HG03460 (cell line): ENCODE data around the gene ACTN2.

Experiments
- ATAC-seq: cut with Tn5 transposase; IDR thresholded peaks from one replicate; pipeline ENCODE4 v1.9.1; 2021; ENCODE audit not compliant: unreplicated experiment

The ACTN2 gene

DNA sequence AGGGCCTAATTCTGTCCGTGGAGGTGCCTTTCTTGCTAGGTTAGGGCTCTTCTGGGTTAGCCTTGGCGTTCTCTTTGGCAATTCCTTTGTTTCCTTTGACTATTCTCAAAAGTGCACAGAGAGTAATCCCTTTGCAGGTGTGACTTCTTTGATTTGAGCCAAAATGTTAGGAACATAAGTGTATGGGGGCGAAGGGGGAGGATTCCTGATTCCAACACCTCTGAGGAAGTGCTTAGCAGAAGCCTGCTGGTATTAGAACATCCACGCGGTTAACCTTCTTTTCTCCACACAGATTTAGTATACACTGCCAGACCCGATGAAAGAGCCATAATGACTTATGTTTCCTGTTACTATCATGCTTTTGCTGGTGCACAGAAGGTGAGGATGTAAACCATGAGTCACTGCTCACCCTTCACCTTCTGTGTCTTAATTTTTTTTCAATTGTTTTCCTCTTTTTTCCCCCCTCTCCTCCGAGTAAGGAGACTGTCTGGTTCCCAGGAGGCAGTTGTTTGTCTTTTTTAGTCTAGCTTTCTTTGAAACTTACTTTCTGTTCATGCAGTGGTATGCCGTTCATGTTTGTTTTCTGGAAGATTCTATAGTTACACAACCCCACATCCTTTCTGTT is 48.0 kb downstream of the ACTN2 start:
- ATAC-seq = no peak

DNA sequence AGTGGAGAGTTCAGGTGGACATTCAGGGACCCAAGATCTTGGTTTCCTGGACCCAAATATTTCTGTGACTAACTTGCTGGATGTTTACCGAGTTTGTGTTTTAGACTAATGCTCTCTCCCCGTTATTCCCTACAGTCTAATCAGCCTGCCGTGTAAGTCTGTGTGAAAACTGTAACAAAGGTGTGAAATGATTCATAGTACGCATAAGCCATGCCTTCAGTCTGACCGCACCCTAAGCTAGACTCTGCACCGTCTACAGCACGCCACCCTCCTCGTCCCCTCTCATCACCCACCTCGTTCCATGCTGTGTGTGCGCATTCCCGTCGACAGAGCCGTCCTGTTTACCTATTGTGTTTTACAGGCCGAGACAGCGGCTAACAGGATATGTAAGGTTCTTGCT is 50.5 kb downstream of the ACTN2 start:
- no peak for ATAC-seq

DNA sequence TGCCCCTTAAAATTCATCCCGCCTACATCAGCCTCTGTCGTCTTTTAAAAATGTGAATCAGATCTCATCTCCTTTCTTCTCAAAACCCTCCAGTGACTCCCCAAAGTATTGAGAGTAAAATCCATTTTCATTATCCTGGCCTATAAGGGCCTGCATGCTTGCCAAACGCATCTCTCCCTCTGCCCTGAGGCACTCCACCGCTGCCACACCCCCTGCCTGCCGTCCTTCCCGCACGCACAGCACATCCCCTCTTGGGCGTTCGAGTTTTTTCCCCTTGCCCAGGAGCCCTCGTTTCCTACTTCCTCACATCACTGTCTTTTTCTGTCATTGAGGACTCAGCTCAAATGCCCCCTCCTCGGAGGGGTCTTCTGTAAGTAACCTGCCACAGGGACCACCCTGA is 55.5 kb downstream of the ACTN2 start:
- no peak for ATAC-seq

DNA sequence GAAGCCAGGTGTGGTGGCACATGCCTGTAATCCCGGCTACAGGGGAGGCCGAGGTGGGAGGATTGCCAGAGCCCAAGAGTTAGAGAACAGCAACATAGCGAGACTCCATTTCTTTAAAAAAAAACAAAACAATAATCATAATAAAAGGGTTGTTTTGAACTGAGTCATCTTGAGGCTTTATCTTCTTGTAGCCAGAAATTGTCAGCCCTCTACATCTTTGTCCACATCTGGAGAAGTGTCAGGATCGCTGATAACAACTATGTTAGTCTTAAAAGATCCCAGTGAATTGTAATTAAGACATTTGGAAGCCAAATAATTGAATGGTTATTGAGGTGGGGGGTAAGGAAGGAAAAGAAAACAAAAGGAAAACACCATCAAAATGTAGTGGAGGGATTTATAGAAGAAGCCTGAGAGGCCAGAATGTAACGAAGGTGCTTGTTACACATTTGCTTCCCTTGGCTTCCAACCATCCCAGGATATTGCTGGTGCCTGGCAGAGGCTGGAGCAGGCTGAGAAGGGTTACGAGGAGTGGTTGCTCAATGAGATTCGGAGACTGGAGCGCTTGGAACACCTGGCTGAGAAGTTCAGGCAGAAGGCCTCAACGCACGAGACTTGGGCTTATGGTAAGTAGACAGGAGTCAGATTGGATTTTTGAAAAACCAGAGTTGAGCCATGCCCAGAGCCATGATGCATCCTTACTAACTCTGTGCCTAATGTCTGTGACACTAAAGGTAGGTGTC is 56.3 kb downstream of the ACTN2 start:
- no peak for ATAC-seq

DNA sequence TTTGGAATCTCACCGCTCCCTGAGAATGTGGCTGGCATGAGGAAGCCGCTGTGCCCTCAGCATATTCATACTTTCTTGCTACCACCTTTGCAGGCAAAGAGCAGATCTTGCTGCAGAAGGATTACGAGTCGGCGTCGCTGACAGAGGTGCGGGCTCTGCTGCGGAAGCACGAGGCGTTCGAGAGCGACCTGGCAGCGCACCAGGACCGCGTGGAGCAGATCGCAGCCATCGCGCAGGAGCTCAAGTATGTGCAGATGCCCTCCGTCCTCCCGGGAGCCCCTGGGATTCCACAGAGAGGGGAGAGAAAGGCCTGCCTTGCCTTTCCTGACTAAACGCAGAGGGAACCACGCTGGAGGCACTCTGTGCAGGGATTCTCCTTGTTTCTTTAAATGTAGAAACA is 58.2 kb downstream of the ACTN2 start:
- ATAC-seq = no peak

DNA sequence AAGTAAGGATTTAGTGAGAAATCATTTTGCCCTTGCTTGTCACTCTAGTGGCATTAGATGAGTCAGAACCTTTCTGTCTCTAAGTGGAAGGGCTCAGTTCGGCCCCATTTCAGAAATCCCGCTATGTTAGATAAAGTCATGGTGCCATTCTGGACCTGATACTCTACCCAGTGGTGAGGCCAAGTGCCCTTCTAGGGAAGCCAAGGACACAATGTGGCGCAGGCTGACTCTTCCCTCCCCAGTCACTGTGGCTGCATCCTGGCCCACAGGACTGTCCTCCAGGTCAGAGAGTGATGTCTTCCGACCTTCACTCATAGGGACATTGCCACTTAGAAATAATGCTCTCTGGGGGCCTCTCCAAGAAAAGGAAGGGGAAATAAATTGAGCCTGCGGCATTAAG is 60.5 kb downstream of the ACTN2 start:
- ATAC-seq = no peak

DNA sequence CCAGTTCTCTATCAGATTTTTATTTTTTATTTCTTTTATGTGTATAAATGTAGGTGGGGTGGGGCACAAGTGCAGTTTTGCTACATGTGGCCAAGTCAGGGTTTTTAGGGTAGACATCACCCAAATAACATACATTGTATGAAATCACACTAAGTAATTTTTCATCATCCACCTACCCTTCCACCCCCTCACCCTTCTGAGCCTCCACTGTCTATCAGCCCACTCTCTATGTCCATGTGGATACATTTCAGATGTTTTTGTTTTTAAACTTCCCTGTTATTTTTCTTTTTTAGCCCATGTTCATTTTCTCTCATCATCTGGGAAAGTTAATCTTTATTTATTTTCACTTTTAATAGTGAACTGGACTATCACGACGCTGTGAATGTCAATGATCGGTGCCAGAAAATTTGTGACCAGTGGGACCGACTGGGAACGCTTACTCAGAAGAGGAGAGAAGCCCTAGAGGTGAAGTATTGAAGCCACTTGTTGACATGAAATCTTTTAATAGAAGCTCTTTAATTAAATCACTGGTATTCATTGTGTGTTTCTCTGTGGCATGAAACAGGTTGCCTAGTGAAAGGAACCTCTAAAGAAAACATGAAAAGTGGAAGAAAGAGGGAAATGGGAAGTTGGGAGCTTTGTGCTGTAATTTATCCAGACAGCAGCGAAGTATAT is 61.1 kb downstream of the ACTN2 start:
- ATAC-seq = no peak

DNA sequence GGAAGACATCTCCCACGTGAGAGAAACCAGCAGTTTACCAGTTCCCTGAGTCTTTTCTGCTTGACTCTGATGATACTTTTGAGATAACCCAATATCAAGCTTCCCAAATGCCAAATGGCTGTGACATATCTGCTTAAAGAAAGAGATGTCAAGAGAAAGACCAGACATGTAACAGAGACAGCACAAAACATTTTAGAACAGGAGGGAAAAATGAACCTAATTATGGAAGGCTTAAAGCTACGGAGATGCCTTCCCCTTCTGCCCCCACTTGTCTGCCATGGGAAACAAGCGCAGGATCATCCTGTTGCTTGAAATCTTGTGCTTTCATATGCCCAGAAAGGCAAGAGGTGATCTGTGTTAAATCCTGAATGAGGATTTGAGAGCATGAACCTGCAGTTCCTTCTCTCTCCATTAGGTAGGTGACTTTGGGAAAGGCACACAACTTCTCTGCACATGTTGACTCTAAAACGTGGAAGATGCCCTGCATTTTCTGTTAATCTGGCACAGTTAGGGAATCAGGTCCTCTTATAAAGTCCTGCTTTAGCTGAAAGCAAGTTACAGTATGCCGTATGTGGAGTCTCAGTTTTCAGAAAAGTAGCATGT is 62.1 kb downstream of the ACTN2 start:
- ATAC-seq = no peak

DNA sequence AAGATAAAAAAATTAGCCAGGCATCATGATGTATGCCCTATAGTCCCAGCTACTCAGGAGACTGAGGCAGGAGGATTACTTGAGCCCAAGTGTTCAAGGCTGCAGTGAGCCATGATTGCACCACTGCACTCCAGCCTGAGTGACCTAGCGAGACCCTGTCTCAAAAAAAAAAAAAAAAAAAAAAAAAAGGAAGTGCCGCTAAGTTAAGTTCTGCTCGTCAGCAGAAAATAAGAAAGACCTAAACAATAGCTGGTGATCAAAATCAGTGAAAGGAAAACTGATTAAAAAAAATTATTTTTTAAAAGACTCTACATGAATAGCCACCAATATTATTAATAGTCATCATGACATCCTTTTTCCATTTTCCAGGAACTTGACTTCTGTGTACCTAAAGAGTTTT is 64.6 kb downstream of the ACTN2 start:
- no peak for ATAC-seq

DNA sequence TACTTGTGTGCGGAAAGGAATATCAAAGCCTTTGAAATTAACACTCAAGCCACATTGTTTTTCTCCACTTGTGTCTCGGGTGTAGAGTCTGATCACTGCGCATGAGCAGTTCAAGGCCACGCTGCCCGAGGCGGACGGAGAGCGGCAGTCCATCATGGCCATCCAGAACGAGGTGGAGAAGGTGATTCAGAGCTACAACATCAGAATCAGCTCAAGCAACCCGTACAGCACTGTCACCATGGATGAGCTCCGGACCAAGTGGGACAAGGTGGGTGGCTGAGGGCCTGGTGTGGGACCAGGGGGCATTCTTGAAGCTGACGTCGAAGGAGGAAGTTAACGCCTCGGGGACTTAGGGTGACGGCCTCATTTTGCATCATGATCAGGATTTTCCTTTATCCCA is 65.1 kb downstream of the ACTN2 start:
- no peak for ATAC-seq

DNA sequence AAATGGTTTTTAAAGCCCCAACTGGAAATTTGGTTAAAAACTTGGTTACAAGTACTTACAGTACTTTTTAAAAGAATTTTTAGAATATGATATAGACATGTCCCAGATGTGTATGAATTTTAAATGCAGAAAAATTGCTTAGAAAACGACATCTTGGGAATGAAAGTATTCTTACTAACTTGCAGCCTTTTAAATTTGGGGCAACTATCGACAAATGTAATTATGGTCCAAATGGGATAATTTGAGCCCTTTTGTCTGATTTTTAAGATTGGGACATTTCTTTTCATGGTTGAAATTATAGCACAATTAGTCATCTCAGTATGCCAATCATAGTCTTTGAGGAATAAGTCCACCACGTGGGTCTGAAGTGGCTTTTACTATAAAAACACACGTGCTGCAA is 65.6 kb downstream of the ACTN2 start:
- no peak for ATAC-seq

DNA sequence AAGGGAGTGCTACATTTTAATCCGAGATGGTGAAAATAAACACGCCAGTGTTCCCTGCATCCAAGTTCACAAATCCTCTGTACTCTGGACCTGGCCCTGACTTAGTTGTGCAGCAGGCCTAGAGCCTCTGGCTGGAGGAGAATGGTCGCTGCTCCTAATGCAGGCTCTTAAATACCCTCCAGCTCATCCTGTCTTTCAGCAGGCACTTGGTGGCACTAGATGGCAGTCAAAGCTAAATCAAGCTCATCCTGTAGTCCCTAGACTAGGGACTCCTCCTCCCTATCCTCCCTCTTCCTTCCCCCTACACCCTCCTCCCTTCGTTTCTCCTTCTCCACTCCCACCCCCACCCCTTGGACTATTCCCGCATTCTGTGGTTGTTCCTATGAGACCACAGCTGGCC is 67.2 kb downstream of the ACTN2 start:
- ATAC-seq = no peak

DNA sequence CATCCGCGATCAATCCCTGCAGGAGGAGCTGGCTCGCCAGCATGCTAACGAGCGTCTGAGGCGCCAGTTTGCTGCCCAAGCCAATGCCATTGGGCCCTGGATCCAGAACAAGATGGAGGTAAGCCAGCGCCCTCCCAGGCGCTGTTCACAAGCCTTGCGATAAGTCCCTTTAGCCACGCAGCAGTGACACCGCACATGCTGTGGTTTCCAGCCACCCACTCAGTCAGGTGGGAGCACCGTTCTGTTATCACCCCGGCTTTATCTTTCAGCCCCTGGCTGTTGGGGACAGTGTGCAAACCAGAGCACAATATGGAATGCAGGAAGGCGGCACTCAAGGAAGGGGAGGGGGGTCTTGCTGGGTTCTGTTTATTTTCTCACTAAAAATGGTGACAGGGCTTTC is 67.7 kb downstream of the ACTN2 start:
- ATAC-seq = no peak

DNA sequence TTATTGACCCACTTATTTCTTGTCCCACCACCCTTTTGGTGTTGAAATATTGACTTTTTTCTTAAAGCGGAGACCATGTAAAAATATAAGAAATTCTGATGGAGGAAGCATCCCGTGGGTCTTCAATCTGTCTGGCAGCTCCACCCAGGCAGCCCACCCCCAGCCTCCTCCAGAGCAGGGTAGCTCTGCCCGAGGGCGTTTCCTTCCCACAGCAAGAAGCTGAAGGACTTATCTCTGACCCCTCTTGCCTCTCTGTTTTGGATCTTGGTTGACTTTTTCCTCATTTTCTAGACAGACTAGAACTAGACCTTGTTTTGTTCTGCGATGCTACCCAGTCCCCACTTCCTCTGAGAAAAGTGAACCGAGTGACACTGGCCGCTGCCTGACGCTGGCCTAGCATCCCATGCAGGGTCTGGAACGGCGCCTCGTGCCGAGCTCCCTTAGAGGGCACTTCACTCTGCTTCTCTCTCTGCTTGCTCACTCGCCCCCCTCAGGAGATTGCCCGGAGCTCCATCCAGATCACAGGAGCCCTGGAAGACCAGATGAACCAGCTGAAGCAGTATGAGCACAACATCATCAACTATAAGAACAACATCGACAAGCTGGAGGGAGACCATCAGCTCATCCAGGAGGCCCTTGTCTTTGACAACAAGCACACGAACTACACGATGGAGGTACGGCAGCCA is 68.4 kb downstream of the ACTN2 start:
- no peak for ATAC-seq

DNA sequence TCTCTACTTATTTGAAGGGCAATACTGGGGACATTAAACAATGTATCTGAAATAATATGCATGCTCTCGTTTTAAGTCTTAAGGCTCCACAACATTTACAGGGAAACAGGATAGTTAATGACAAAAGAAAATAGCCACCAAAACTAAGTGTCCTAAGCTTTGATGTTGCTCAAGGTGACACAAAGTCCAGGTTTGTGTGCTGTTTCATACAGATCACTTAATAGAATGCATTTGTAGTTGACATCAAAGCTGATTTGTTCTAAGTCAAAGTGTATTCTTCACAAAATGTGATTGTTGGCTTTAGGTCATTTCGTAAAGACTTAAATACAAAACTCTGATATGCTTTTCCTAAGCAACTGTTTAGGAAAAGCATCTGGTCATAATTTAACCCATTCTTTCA is 71.3 kb downstream of the ACTN2 start:
- ATAC-seq = no peak

DNA sequence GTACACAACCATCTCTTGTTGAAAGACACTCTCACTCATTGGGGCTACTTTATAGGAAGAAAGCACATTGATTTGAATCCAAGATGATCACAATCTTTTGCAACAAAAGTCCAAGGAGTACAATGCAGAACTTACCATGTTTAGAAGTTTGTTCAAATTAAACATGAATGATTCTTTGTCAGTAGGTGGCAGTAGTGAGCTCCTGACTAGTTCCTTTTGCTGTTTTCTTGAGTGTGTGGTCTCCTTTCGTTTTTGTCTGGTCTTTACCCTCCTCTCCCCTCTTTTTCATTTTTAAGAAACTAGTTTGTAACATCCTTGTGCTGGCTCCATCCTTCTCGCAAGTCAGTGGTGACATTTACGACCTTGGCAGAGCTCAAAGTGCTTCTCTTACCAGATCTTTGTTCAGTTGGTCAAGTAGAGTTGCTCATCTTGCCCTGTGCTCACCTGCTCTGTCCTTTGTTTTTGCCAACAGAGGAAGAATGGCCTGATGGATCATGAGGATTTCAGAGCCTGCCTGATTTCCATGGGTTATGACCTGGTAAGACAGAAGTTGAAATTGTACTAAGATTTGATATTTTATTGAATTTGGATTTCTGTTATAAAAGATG is 73.1 kb downstream of the ACTN2 start:
- ATAC-seq = no peak

DNA sequence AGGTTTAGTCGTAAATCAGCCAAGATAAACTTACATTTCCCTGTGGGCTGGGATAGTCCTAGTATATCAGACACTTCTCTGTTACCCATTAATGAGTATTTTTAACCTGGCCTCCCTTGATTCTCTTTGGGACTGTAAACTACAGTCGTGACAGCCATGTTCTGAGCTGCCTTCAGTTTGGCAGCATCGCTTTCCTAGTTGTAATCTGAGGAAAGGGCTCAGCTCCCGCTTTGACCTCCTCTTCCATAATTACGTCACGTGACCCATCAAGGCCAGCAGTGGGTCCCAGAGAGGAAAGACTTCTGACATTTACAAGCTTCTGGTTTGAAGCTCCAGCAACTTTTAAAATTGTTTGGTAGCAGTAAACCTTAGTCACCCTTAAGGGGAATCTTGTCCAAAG is 74.2 kb downstream of the ACTN2 start:
- no peak for ATAC-seq

DNA sequence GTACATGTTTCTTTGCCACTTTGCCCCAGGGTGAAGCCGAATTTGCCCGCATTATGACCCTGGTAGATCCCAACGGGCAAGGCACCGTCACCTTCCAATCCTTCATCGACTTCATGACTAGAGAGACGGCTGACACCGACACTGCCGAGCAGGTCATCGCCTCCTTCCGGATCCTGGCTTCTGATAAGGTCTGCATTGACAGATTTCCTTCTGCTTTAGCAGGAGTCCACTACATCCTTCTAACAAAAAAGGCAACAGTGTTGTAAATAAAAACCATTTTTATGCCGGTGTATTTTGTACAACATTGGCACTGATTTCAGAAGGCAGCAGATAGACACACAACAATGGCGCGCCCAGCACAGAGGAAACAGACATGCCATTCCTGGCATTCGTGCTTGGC is 74.7 kb downstream of the ACTN2 start:
- ATAC-seq = no peak

DNA sequence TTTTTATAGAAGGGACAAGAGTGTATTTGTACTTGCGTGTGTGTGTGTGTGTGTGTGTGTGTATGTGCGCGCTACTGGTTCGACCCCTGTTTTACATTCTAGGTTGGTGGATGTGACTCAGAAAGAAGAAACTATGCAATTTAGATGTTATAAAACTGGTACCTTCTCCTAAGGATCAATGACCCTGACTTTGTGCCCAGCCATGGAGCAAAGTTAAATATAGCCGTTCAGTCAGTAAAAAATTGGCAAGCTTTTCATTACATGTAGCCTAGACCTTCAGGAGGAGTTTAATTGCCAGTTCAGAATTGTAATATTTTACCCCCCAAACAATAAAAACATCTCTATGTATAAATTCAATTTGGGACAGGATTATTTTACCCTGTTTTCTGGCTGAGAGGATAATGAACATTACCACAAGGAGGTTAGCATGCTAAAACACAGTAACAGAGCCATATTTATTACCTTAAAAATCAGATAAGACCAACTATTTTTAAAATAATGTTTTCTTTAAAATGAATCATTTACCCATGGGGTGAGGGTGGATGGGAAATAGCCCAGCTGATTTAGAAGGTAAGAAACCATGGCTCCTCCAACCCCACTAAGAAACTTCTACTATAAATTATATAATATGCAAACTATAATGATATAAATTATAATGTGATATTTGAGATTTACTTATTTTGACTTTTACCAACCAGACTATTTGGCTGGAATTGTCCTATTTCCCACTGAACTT is 75.3 kb downstream of the ACTN2 start:
- no peak for ATAC-seq

DNA sequence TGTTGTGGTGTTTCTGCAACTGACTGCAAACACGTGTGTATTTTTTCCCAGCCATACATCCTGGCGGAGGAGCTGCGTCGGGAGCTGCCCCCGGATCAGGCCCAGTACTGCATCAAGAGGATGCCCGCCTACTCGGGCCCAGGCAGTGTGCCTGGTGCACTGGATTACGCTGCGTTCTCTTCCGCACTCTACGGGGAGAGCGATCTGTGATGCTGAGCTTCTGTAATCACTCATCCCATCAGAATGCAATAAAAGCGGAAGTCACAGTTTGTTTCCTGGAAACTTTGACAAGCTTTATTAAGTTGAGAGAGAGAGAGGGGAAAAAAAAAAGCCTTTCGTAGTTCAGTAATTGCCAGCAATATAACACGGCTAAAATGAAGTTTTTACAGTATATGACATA is 76.1 kb downstream of the ACTN2 start:
- no peak for ATAC-seq
